HepG2 (cell line): Measurements from ENCODE around the gene MYO18B.

Experiments
- CTCF ChIP-seq: sonication (generic); formaldehyde crosslinking; IDR thresholded peaks from 2 replicates; pipeline ENCODE4 v1.5.0; 2020; ENCODE audit warnings: mild to moderate bottlenecking, missing genetic modification reagents, moderate library complexity
- FOXA3 ChIP-seq: IDR thresholded peaks from 2 replicates; pipeline ENCODE4 v1.6.1; 2016; ENCODE audit warnings: missing genetic modification reagents, missing compliant biosample characterization
- NFYB ChIP-seq: sonication (generic); formaldehyde crosslinking; IDR thresholded peaks from 2 replicates; pipeline ENCODE4 v1.4.0; 2020; ENCODE audit warnings: missing genetic modification reagents
- POLR2A ChIP-seq, 2 experiments: IDR thresholded peaks; 2 replicates each; pipeline ENCODE4 v1.6.1; 2011; ENCODE audit warnings: low read depth in 2 of 2, low read length in 2 of 2, mild to moderate bottlenecking in 1 of 2, moderate library complexity in 1 of 2; ENCODE audit not compliant: insufficient read depth in 1 of 2
- TBP ChIP-seq: sonication (generic); formaldehyde crosslinking; IDR thresholded peaks from 2 replicates; pipeline ENCODE4 v1.5.0; 2020; ENCODE audit warnings: missing genetic modification reagents
- ZBTB4 ChIP-seq: sonication (generic); formaldehyde crosslinking; IDR thresholded peaks from 2 replicates; pipeline ENCODE4 v1.4.0; 2020; ENCODE audit warnings: missing genetic modification reagents, mild to moderate bottlenecking, borderline replicate concordance

- TF ChIP-seq POLR2A (IDR thresholded peaks at IDR 0.05; ENCODE audit: insufficient read depth in 1 of 2, low read depth in 2 of 2, low read length in 2 of 2) (no peak), CTCF (CRISPR knock-in tag) (no peak), TBP (CRISPR knock-in tag) (no peak), NFYB (CRISPR knock-in tag) (no peak), ZBTB4 (CRISPR knock-in tag) (no peak), FOXA3 (CRISPR knock-in tag) (no peak)
Observed at GRCh38 chr22:26056455-26057200, 314.6 kb downstream of the MYO18B start.
